CD4-positive, alpha-beta T cell treated with Interferon gamma for 1 hour (primary cell): Measurements from ENCODE around the gene SGO2.
"Not testable (repeated sequence)": the region's sequence is repeated elsewhere in the genome, so short reads cannot be mapped to it uniquely, and the experiment has no call there.

Experiments
- DNase-seq: peaks from one replicate; pipeline ENCODE4 v3.0.0-alpha.2; 2020

Gene SGO2

DNA sequence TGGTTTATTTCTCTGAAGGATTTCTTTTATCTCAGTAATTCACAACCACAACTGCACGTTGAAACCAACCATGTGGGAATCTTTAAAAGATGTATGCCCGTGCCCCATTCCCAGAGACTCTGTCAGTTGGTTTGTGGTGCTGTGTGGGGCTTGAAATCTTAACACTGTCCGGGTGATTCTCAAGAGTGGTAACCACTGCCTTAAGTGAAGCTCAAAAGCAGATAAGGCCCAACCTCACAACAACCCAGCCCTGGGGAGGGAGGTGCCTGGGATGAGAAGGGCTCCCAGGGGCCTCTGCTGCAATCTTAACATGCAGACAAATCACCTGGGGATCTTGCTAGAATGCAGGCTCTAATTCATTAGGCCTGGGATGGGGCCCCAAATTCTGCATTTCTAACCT lies 73.2 kb downstream of the SGO2 start:
- DNase-seq, result no peak

DNA sequence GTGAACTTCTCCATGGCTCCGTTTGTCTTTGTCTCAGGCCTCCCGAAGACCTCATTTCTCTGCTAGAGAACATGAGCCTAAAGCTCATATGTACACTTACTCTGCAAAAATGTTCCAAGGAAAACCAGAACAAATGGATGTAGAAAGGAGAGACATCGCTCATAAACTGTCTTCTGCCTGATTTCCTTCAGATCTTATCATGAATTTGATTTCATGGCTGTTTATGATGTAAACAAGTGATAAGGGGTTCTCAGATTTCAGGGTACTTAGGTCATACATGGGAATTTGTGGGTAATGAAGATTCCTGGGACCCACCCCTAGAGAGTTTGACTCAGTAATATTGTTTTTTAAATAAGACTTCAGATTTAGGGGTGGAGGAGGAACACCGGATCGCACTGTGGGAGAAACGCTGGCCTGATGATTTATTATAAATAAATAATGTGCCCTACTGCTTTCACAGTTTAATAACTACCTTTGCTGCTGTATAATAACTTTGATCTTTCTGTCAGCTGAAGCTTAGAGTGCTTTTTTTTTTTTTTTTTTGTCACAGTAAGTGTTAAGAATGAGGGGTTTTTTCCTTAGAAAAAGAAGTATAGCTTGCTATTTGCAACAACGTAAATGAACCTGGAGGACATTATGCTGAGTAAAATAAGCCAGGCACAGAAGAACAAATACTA lies 74.7 kb downstream of the SGO2 start:
- DNase-seq, result no peak

DNA sequence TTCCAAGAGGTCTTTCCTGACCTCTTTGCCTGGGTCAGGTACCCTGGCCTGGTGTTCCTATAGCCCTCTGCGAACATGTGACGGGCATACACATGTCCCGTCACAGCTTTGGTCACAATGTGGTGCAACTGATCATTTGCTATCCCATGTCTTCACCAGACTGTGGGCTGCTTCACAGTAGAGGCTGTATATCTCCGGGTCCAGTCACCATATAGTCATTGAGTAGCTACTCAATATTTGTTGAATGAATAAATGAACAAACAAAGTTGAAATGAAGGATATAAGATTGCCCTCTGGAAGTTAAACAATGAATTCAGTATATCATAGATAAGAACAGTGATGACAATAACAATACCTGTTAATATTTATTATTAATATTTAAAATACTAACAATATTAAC lies 76.6 kb downstream of the SGO2 start:
- no peak for DNase-seq

DNA sequence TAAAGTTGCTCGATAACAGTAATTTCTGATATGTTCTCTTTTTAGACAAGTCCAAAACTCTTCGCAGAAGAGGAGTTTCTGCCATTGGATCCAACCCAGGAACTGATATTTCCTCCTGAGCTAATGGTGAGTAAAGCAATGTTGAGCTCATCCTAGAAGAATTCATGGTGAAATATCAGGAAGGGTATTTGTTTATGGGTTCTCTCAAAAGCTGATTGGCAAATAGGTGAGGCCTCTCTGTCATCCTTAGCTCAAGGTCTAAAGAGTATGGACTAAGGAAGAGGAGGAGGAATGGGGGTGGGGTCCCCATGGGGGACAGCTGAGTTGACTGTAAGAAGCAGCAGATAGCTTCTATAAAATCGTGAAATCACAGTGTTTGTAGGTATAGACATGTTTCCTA lies 78.0 kb downstream of the SGO2 start:
- DNase-seq, result no peak

- DNase-seq, result no peak
Observed at GRCh38 chr2:200604571-200605255, 78.7 kb downstream of the SGO2 start.

- DNase-seq, result no peak
Observed at GRCh38 chr2:200608341-200609027, 82.5 kb downstream of the SGO2 start.

DNA sequence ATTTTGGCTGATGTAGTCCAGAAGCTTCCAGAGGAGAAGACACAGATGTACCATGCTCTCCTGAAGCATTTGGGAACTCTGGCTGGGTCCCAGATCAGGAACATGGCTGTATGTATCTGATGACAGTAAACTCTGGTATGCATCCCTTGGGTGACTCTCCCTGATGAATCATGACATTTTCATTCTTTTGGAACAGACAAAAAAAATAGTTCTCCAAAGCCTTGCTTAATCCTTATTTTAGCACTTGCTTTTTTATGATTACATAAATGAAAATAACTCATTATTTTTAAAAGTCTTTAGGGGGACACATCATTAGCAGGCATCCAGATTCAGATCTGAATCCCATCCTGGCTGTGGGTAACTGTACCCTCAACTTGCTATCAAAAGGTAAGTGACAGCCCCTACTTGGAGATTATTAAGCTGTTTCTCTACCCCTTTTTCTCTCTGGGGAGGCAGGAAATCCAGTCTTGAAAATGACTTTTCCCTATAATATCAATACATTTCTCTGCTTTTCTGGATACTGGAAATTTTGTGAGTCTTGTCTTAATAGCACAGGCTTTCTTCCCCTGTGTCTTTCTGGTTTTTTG lies 83.1 kb downstream of the SGO2 start:
- no peak for DNase-seq

GRCh38 chr2:200610217-200610616 lies 84.2 kb downstream of the SGO2 start:
- not testable (repeated sequence) for DNase-seq

GRCh38 chr2:200613692-200614091 lies 87.7 kb downstream of the SGO2 start:
- no peak for DNase-seq

GRCh38 chr2:200614249-200614648 lies 88.2 kb downstream of the SGO2 start:
- no peak for DNase-seq

DNA sequence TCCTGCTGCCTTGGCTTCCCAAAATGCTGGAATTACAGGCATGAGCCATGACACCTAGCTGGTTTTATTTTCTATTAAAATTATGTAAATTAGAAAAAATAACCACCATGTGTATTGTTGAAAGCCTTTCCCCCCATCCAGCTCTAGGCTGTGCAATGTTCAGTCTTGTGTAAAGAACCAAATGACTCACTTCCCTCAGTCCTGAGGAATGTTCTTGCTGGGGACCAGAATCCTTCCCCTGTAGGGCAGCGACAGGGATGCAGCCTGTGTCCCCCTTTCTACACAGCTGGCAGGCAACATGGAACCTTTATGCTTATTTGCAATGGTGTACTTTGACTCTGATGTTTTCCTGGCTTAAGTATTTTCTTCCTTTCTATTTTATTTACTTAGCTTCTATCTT lies 89.2 kb downstream of the SGO2 start:
- DNase-seq, result no peak

DNA sequence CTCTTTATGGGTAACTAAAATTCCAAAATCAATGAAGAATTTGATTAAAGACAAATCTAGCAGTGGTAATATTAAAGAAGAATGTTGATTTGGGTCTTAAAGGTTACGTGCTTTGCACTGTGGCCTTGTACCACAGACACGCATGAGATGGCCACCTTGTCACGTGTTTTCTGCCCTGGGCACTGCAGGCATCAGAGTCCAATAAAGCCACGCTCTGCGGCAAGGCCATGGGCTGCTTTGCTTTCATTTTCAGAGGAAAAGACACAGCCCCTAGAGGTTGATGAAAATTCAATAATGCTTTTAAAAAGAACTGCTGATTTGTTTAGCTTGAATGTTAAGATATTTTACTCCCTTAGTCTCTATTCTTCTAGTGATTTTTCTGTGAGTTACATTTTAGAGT lies 90.2 kb downstream of the SGO2 start:
- DNase-seq, result no peak

DNA sequence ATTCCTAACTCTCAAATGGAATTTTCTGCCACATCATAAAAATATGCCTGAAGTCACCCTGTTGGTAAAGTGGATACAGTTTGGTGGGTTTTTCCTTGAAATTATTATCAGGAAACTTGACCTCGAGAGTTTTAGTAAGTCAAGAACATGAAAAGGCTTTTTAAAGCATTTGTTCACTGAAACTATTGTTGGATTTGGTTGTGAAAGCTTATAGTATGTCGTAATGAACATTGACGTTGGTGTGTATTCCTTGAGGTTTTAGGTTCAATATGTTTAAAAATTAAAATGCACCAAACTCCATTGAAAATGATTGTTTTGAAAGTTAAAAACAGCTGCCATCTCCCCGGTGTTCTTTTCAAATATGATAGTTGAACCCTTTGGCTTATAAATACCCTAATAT lies 90.6 kb downstream of the SGO2 start:
- DNase-seq, result no peak

GRCh38 chr2:200617156-200618053 lies 91.4 kb downstream of the SGO2 start:
- no peak for DNase-seq

DNA sequence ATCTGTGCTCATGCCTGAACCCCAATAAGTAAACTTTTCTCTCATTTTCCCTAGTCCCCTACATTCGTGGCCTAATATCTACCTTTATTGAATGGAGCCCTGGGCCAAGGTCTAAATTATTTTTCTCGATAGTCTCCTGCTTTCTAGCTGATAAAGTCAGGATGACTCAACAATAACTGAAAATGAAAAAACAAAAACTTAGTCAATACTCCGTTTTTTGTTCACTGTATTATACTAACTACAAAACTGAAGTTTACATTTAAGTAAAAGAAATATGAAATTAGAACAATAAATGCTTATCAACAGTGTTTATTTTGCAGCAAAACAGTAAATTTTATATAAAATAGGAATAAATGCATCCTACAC lies 92.0 kb downstream of the SGO2 start:
- no peak for DNase-seq

DNA sequence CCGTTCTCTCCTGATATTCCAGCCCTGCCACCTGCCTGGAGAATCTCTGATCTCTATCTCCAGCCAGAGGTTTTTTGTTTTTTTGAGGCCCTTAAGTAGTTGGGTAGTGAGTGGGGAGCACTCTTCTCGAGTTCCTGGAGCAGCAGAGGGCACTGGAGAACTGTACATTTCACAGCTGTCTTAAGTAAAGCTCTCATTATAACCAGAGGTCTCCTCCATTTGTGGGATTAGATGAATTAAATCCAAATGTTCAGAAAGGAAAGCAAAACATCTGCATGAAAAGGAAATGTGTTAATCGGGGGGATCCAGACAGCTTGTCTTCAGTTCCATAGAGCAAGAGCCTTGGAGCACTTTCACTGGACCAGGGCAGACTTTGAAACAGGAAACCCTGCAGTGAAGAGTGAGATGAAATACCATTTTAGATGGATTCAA lies 92.6 kb downstream of the SGO2 start:
- no peak for DNase-seq

DNA sequence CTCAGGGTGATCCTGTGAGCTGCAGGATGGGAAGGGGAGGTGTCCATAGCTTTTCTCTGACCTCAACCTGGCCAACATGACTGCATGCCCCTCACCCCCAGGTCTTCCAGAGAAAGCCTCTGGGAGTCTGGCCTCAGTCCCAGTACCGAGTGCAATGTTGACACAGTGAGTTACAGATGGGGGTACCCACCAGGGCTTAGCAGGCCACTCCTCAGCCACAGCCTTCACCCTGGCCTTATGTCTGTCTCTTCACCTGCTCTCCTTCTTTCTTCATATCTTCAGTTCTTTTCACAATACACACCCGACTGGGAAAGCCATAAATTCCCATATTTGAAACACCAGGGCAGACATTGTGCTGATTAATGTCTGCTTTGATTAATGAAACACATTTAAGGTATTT lies 93.3 kb downstream of the SGO2 start:
- no peak for DNase-seq

GRCh38 chr2:200620606-200621390 lies 94.8 kb downstream of the SGO2 start:
- no peak for DNase-seq

DNA sequence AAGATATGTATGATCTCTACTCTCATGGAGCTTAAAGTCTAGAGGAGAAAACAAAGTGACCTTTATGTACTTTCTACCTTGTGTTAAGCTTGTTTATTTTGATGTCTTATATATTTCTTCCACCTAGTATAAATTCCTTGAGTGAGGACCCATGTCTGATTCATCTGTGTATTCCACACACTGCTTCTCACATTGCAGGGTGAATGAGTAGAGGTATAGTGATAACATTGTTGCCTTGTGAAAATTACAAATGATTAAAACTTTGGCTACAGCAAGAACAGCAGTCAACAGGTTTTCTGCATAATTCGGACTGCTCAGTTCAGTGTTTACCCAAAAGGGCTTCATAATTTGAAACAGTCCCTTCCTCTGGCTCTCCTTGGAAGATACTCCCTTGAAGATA lies 96.1 kb downstream of the SGO2 start:
- DNase-seq, result no peak

- no peak for DNase-seq
Observed at GRCh38 chr2:200624026-200624425, 98.0 kb downstream of the SGO2 start.

- no peak for DNase-seq
Observed at GRCh38 chr2:200624658-200625057, 98.7 kb downstream of the SGO2 start.

DNA sequence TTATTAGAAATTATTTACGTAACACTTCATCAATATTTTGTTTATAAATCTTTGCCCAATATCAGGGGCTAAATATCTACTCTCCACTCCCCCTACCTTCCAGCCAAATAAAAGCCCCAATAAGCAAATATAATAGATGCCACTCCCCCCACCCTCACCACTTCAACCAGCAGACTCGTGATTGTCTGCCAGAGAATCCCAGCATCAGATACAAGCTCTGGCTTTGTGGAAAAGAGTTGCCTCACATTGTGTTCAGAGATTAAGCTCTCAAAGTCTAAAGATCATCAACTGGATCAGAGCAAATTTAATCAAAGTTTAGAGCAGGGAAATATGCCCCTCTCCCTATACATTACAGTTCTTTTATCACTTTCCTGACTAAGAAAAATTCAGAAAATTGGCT lies 99.3 kb downstream of the SGO2 start:
- DNase-seq, result no peak
